Liver (tissue), 9 donors: Measurements from ENCODE around the gene CRACR2A. TPM values are rescaled to one million over a fixed set of nuclear protein-coding genes. Genes with fewer than 3 reads are reported as not detected.

Source experiments
- DNase-seq: peaks from one replicate; pipeline ENCODE4 v3.0.0-alpha.2; 2017; ENCODE audit warnings: low spot score
- H3K27ac ChIP-seq, 2 donors: one replicate each; pipeline ENCODE4 v1.7.0; 2013; ENCODE audit warnings: inconsistent platforms in 2 of 2, low read length in 2 of 2, control low read depth in 1 of 2, low read depth in 1 of 2, mild to moderate bottlenecking in 1 of 2
- H3K27me3 ChIP-seq, 4 donors: one replicate each; pipeline versions ENCODE4 v1.6.1 to v1.7.0; 2013; ENCODE audit warnings: low read length in 3 of 4, inconsistent platforms in 1 of 4, mild to moderate bottlenecking in 1 of 4, moderate library complexity in 1 of 4; ENCODE audit not compliant: control insufficient read depth in 4 of 4, insufficient read depth in 4 of 4
- H3K36me3 ChIP-seq, 4 donors: one replicate each; pipeline versions ENCODE4 v1.6.1 to v1.7.0; 2013; ENCODE audit warnings: low read length in 3 of 4, mild to moderate bottlenecking in 3 of 4, low read depth in 1 of 4, moderate library complexity in 1 of 4; ENCODE audit not compliant: control insufficient read depth in 4 of 4, insufficient read depth in 3 of 4
- H3K4me1 ChIP-seq, 4 donors: one replicate each; pipeline versions ENCODE4 v1.6.1 to v1.7.0; 2013; ENCODE audit warnings: low read length in 3 of 4, mild to moderate bottlenecking in 3 of 4, moderate library complexity in 1 of 4; ENCODE audit not compliant: control insufficient read depth in 4 of 4, insufficient read depth in 4 of 4
- H3K4me3 ChIP-seq, 3 donors: one replicate each; pipeline versions ENCODE4 v1.6.1 to v1.7.0; 2013; ENCODE audit warnings: low read length in 3 of 3, control low read depth in 1 of 3, low read depth in 1 of 3, mild to moderate bottlenecking in 1 of 3
- H3K9ac ChIP-seq, 2 donors: one replicate each; pipeline ENCODE4 v1.7.0; 2013; ENCODE audit warnings: low read length in 2 of 2, mild to moderate bottlenecking in 2 of 2, moderate library complexity in 2 of 2, control low read depth in 1 of 2, low read depth in 1 of 2
- H3K9me3 ChIP-seq, 4 donors: one replicate each; pipeline versions ENCODE4 v1.6.1 to v1.7.0; 2013; ENCODE audit warnings: low read length in 3 of 4; ENCODE audit not compliant: control insufficient read depth in 4 of 4
- EGR1 ChIP-seq, 2 donors: IDR thresholded peaks; 2 replicates each; pipeline ENCODE4 v1.6.1; 2016 to 2018; ENCODE audit warnings: antibody characterized with exemption in 2 of 2, low read depth in 2 of 2
- FOXA1 ChIP-seq: IDR thresholded peaks from 2 replicates; pipeline ENCODE4 v1.6.1; 2016; ENCODE audit warnings: antibody characterized with exemption
- FOXA2 ChIP-seq: IDR thresholded peaks from 2 replicates; pipeline ENCODE4 v1.6.1; 2016; ENCODE audit warnings: antibody characterized with exemption
- GABPA ChIP-seq, 2 donors: IDR thresholded peaks in 1 of 2; conservative IDR thresholded peaks in 1 of 2; 2 replicates each; pipeline ENCODE4 v1.6.1; 2016; ENCODE audit warnings: antibody characterized with exemption in 2 of 2, mild to moderate bottlenecking in 1 of 2, moderate library complexity in 1 of 2
- HNF4A ChIP-seq, 2 donors: conservative IDR thresholded peaks; 2 replicates each; pipeline ENCODE4 v1.6.1; 2016; ENCODE audit warnings: antibody characterized with exemption in 2 of 2, mild to moderate bottlenecking in 2 of 2
- HNF4G ChIP-seq: IDR thresholded peaks from 2 replicates; pipeline ENCODE4 v1.6.1; 2016; ENCODE audit warnings: antibody characterized with exemption
- JUND ChIP-seq, 2 donors: IDR thresholded peaks; 2 replicates each; pipeline ENCODE4 v1.6.1; 2016; ENCODE audit warnings: antibody characterized with exemption in 2 of 2
- MAX ChIP-seq: IDR thresholded peaks from 2 replicates; pipeline ENCODE4 v1.6.1; 2016; ENCODE audit warnings: antibody characterized with exemption
- NR2F2 ChIP-seq: IDR thresholded peaks from 2 replicates; pipeline ENCODE4 v1.6.1; 2016; ENCODE audit warnings: antibody characterized with exemption
- RAD21 ChIP-seq, 2 donors: IDR thresholded peaks; 2 replicates each; pipeline ENCODE4 v1.6.1; 2016; ENCODE audit warnings: antibody characterized with exemption in 2 of 2, mild to moderate bottlenecking in 2 of 2
- REST ChIP-seq: IDR thresholded peaks from 2 replicates; pipeline ENCODE4 v1.6.1; 2016; ENCODE audit warnings: antibody characterized with exemption, mild to moderate bottlenecking
- RXRA ChIP-seq, 2 donors: IDR thresholded peaks; 2 replicates each; pipeline ENCODE4 v1.6.1; 2017 to 2018; ENCODE audit warnings: antibody characterized with exemption in 2 of 2, mild to moderate bottlenecking in 1 of 2
- SP1 ChIP-seq: IDR thresholded peaks from 2 replicates; pipeline ENCODE4 v1.6.1; 2018; ENCODE audit warnings: antibody characterized with exemption, mild to moderate bottlenecking
- TAF1 ChIP-seq: conservative IDR thresholded peaks from 2 replicates; pipeline ENCODE4 v1.6.1; 2016; ENCODE audit warnings: antibody characterized with exemption, mild to moderate bottlenecking
- YY1 ChIP-seq: IDR thresholded peaks from 2 replicates; pipeline ENCODE4 v1.6.1; 2016; ENCODE audit warnings: antibody characterized with exemption, mild to moderate bottlenecking
- WGBS: extraction: QIAGEN DNeasy Blood & Tissue Kit; methylation state at CpG from one replicate; pipeline ENCODE4 v1.1.7; 2013; 5-methylcytosine and 5-hydroxymethylcytosine counted together
- polyA plus RNA-seq, 2 donors: library from polyadenylated mRNA; stranded (reverse) in 1 of 2; unstranded in 1 of 2; fragments of 200-250 nt in 1 of 2; fragments of >200 nt in 1 of 2; fragmentation: Nextera tagmentation in 1 of 2; extraction: Ambion mirVana in 1 of 2; gene quantifications; one replicate each; pipeline versions ENCODE4 v1.2.1 to v1.2.3, GENCODE V29; 2013 to 2015
- total RNA-seq, 2 donors: library from RNA; depleted of rRNA; stranded (reverse); fragments of >200 nt; gene quantifications; one replicate each; pipeline ENCODE4 v1.2.3, GENCODE V29; 2014
- TF ChIP-seq, protein P1 (sequence below): IDR thresholded peaks from 2 replicates; pipeline ENCODE4 v1.6.1; 2016; ENCODE audit warnings: antibody characterized with exemption
- TF ChIP-seq, protein P2 (sequence below): IDR thresholded peaks from 2 replicates; pipeline ENCODE4 v1.6.1; 2016; ENCODE audit warnings: antibody characterized with exemption
- TF ChIP-seq, protein P3 (sequence below): fragments of 150-350 bp; IDR thresholded peaks from 2 replicates; pipeline ENCODE4 v1.5.1; 2017; ENCODE audit warnings: improper control_type of control experiment, low read depth, low read length; ENCODE audit not compliant: missing input control
- donor health status: healthy.
- donor health status: healthy.
- donor health status: healthy.
- donor health status: healthy.
- donor health status: healthy.

CRACR2A gene
- total and polyA plus RNA-seq, 4 donors, result 0.33 to 4.2 (median 1.4) TPM

GRCh38 chr12:3668479-3669165, 84.3 kb downstream of the CRACR2A start (continued):
- TF ChIP-seq FOXA1 (no peak), TAF1 (no peak), EGR1 (IDR thresholded peaks at IDR 0.05; ENCODE audit: low read depth in 2 of 2) (no peak), NR2F2 (no peak), SP1 (no peak), YY1 (no peak)
- TF ChIP-seq, protein P1, sequence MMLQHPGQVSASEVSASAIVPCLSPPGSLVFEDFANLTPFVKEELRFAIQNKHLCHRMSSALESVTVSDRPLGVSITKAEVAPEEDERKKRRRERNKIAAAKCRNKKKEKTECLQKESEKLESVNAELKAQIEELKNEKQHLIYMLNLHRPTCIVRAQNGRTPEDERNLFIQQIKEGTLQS, result no peak
- TF ChIP-seq, protein P2, sequence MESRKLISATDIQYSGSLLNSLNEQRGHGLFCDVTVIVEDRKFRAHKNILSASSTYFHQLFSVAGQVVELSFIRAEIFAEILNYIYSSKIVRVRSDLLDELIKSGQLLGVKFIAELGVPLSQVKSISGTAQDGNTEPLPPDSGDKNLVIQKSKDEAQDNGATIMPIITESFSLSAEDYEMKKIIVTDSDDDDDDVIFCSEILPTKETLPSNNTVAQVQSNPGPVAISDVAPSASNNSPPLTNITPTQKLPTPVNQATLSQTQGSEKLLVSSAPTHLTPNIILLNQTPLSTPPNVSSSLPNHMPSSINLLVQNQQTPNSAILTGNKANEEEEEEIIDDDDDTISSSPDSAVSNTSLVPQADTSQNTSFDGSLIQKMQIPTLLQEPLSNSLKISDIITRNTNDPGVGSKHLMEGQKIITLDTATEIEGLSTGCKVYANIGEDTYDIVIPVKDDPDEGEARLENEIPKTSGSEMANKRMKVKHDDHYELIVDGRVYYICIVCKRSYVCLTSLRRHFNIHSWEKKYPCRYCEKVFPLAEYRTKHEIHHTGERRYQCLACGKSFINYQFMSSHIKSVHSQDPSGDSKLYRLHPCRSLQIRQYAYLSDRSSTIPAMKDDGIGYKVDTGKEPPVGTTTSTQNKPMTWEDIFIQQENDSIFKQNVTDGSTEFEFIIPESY, result no peak

- H3K36me3 ChIP-seq, result no peaks in the 10 kb centered on the region
- H3K27me3 ChIP-seq, result no peaks in the 10 kb centered on the region
- whole genome bisulfite sequencing, result 89% methylated on average over 4 of the region's 4 CpGs
- peaks cover 0 to 6% (median 5%) of the 10 kb centered on the region in 4 donors for H3K4me1 ChIP-seq
- H3K4me3 ChIP-seq, result no peak overlapping the region
- no peak overlapping the region for H3K9ac ChIP-seq
- TF ChIP-seq FOXA1, result no peak
- no peak for TF ChIP-seq HNF4A (conservative IDR thresholded peaks at IDR 0.05)
- TF ChIP-seq FOXA2, result no peak
- TF ChIP-seq, protein P3, sequence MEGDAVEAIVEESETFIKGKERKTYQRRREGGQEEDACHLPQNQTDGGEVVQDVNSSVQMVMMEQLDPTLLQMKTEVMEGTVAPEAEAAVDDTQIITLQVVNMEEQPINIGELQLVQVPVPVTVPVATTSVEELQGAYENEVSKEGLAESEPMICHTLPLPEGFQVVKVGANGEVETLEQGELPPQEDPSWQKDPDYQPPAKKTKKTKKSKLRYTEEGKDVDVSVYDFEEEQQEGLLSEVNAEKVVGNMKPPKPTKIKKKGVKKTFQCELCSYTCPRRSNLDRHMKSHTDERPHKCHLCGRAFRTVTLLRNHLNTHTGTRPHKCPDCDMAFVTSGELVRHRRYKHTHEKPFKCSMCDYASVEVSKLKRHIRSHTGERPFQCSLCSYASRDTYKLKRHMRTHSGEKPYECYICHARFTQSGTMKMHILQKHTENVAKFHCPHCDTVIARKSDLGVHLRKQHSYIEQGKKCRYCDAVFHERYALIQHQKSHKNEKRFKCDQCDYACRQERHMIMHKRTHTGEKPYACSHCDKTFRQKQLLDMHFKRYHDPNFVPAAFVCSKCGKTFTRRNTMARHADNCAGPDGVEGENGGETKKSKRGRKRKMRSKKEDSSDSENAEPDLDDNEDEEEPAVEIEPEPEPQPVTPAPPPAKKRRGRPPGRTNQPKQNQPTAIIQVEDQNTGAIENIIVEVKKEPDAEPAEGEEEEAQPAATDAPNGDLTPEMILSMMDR, result no peak
- TF ChIP-seq GABPA (IDR thresholded peaks at IDR 0.05 in 1 of 2, conservative IDR thresholded peaks at IDR 0.05 in 1 of 2), result no peak
- TF ChIP-seq NR2F2, result no peak
- no peak for TF ChIP-seq JUND (IDR thresholded peaks at IDR 0.05)
- TF ChIP-seq, protein P1, result no peak
- TF ChIP-seq MAX, result no peak
- TF ChIP-seq SP1, result no peak
- TF ChIP-seq TAF1, result no peak
- no peak for TF ChIP-seq RAD21 (IDR thresholded peaks at IDR 0.05)
- TF ChIP-seq, protein P2, result no peak
- TF ChIP-seq RXRA (IDR thresholded peaks at IDR 0.05), result no peak
- no peak for TF ChIP-seq REST
- TF ChIP-seq EGR1 (IDR thresholded peaks at IDR 0.05; ENCODE audit: low read depth in 2 of 2), result no peak
- no peak for TF ChIP-seq HNF4G
- H3K27ac ChIP-seq, result no peak overlapping the region
- H3K9me3 ChIP-seq, result no peaks in the 10 kb centered on the region
- DNase-seq, result peak; percentile 27
These were observed 85.4 kb downstream of the CRACR2A start for GRCh38 chr12:3667485-3667884.
